ENCODE data around the gene CPED1.

Gene CPED1

GRCh38 chr7:121084256-121084655, 95.7 kb downstream of the CPED1 start:
- DNase-seq (ENCODE audit: insufficient read length, low spot score), result no peak
- FAIRE-seq, result no peak

DNA sequence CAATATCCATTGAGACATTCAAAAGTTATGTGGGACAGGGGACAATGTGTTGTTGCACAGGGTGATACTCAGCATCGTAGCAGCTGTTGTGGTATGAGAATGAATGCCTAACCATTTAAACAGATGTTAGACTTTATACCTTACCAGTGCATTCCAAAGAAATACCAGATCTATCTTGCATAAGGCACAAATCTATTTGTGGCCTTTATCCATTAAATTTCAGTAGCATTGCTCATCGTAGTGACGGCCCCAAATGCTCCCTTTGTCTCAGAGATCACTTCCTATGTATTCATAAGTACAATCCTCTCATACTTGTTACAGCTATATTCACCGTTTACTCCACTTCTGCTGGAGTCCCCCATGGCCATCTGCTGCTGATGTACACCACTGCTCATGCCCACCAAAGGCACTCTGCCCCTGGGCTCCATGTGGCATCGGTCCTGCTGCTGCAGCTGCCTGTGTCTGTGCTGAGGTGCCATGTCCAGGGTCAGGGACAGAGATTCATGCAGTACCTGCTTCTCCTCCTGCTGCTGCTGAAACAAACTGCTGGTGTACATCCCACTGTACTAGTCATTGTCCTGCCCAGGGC, 96.3 kb downstream of the CPED1 start:
- FAIRE-seq, result no peak
- DNase-seq (ENCODE audit: insufficient read length, low spot score), result no peak
- TF ChIP-seq, protein P1, sequence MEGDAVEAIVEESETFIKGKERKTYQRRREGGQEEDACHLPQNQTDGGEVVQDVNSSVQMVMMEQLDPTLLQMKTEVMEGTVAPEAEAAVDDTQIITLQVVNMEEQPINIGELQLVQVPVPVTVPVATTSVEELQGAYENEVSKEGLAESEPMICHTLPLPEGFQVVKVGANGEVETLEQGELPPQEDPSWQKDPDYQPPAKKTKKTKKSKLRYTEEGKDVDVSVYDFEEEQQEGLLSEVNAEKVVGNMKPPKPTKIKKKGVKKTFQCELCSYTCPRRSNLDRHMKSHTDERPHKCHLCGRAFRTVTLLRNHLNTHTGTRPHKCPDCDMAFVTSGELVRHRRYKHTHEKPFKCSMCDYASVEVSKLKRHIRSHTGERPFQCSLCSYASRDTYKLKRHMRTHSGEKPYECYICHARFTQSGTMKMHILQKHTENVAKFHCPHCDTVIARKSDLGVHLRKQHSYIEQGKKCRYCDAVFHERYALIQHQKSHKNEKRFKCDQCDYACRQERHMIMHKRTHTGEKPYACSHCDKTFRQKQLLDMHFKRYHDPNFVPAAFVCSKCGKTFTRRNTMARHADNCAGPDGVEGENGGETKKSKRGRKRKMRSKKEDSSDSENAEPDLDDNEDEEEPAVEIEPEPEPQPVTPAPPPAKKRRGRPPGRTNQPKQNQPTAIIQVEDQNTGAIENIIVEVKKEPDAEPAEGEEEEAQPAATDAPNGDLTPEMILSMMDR (IDR thresholded peaks at IDR 0.05; ENCODE audit: insufficient read depth, missing control alignments), result no peak

More at GRCh38 chr7:121084256-121084655, 95.7 kb downstream of the CPED1 start:
- TF ChIP-seq, protein P1 (IDR thresholded peaks at IDR 0.05; ENCODE audit: insufficient read depth, missing control alignments), result no peak

DNA sequence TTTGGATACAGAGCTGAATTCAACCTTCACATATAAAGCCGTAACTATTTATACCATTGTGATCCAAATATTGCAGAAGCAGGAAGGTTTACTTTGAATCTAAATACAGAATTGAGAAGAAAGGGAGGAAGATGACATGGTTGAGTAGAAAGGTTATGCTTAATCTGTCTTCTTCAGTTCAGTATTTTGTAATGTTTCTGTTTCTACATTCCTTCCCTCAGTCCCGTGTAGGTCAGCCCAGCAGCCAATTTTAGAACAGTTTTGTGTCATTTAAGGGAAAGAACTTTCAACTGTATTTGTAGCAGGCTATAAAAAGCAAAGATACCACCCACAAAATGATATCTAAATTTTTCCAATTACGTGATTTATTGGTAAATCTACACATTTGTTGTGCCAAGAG, 97.4 kb downstream of the CPED1 start:
- no peak for FAIRE-seq
- TF ChIP-seq, protein P1 (IDR thresholded peaks at IDR 0.05; ENCODE audit: insufficient read depth, missing control alignments), result no peak
- DNase-seq (ENCODE audit: insufficient read length, low spot score), result no peak

- TF ChIP-seq, protein P1 (IDR thresholded peaks at IDR 0.05; ENCODE audit: insufficient read depth, missing control alignments), result no peak
- DNase-seq (ENCODE audit: insufficient read length, low spot score) (no peak), FAIRE-seq (no peak)
Observed at GRCh38 chr7:121088870-121089269, 100.4 kb downstream of the CPED1 start.

DNA sequence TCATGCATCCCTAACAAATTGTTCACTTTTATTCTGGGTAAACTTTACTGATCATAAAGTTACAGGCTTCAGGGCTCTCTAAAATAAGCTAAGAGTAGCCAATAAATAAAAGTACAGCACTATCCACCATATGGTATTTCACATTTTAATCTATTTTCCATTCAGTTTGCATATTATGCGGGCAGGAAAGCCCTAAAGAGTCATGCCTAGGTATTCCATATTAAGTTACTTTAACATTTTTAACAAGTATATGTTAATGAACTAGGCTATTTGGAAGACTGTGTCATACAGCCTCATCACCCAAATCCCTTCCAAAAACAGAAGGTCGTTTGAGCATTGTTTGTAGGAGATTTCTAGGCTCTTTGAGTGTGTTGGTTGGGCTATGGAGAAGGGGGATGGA, 106.3 kb downstream of the CPED1 start:
- FAIRE-seq (no peak), DNase-seq (ENCODE audit: insufficient read length, low spot score) (no peak)
- TF ChIP-seq, protein P1 (IDR thresholded peaks at IDR 0.05; ENCODE audit: insufficient read depth, missing control alignments), result no peak

GRCh38 chr7:121097577-121097976, 109.1 kb downstream of the CPED1 start:
- TF ChIP-seq, protein P1 (IDR thresholded peaks at IDR 0.05; ENCODE audit: insufficient read depth, missing control alignments), result no peak
- FAIRE-seq (no peak), DNase-seq (ENCODE audit: insufficient read length, low spot score) (no peak)

- TF ChIP-seq, protein P1 (IDR thresholded peaks at IDR 0.05; ENCODE audit: insufficient read depth, missing control alignments), result no peak
- DNase-seq (ENCODE audit: insufficient read length, low spot score), result no peak
- no peak for FAIRE-seq
Observed at GRCh38 chr7:121099572-121099971, 111.1 kb downstream of the CPED1 start.
